Measurements from ENCODE around the gene TNFRSF13B. TPM values are rescaled to one million over a fixed set of nuclear protein-coding genes. Genes with fewer than 3 reads are reported as not detected.
"Not testable (repeated sequence)": the region's sequence is repeated elsewhere in the genome, so short reads cannot be mapped to it uniquely, and the experiment has no call there.

TNFRSF13B gene
- total RNA-seq, 1 donor from 2014 or later: 342 TPM

DNA sequence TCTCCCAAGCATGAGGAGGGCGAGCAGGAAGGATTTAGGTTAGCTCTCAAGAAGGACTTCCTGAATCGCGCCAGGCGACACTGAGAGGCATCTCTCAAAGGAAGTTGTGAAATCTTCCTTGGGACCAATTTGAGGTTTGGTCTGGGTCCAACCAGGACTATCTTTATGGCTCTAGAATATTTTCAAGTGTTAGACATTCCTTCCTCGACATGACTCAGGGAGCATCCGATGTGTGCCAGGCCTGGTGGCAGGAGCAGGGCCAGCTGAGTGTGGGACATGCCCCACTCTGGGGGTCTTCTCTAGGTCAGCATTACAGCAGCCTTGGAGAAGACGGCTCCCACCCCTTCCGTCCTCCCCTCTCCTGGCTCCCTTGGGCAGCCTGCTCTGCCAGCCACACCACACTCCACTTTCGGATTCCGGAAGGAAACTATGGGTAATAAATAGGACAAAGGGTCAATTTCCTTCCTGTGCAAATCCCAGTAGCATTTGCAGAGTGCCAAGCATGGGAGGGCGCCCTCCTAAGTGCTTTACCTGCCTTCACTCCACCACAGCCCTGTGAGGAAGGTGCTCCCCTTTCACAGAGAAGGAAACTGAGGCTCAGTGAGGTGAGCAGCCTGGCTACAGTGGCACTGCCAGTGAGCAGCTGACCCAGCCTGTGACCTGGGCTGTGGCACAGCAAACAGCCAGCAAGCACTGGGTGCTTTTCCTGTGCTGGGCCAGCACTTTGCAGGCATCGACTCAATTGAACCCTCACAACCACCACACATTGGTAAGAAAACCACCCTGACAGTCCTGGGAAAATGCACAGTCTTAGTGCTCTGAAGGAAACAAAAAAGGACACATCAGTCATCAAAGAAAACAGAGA lies 39.4 kb upstream of the TNFRSF13B start:
- DNase-seq; ATAC-seq (ENCODE audit: low read depth); H3K27me3 Mint-ChIP-seq; H3K36me3 Mint-ChIP-seq (ENCODE audit: low read depth); H3K4me1 Mint-ChIP-seq; intact Hi-C loops (cut with micrococcal nuclease); CTCF ChIA-PET; H3K9me3 Mint-ChIP-seq; POLR2A ChIA-PET; H3K27ac Mint-ChIP-seq; H3K4me3 Mint-ChIP-seq: not testable (repeated sequence)

- H3K27ac Mint-ChIP-seq; DNase-seq; intact Hi-C loops (cut with micrococcal nuclease); H3K4me3 Mint-ChIP-seq; ATAC-seq (ENCODE audit: low read depth); H3K9me3 Mint-ChIP-seq; H3K27me3 Mint-ChIP-seq; CTCF ChIA-PET; H3K4me1 Mint-ChIP-seq; POLR2A ChIA-PET; H3K36me3 Mint-ChIP-seq (ENCODE audit: low read depth): not testable (repeated sequence)
Observed at GRCh38 chr17:17010545-17011034, 38.7 kb upstream of the TNFRSF13B start.

GRCh38 chr17:17009972-17010371 lies 38.1 kb upstream of the TNFRSF13B start:
- H3K27me3 Mint-ChIP-seq; H3K4me1 Mint-ChIP-seq; POLR2A ChIA-PET; DNase-seq; H3K9me3 Mint-ChIP-seq; ATAC-seq (ENCODE audit: low read depth); H3K4me3 Mint-ChIP-seq; CTCF ChIA-PET; H3K27ac Mint-ChIP-seq; H3K36me3 Mint-ChIP-seq (ENCODE audit: low read depth): not testable (repeated sequence)
- intact Hi-C loops (cut with micrococcal nuclease): loop anchor here (10.0 kb wide), 1 partner anchor 225 kb away; the partner anchor contains the start of gene FLCN

GRCh38 chr17:17008621-17009397 lies 36.9 kb upstream of the TNFRSF13B start:
- intact Hi-C loops (cut with micrococcal nuclease): loop anchor here (10.0 kb wide), 1 partner anchor 226 kb away; the partner anchor contains the start of gene FLCN
- H3K4me1 Mint-ChIP-seq; H3K4me3 Mint-ChIP-seq; H3K9me3 Mint-ChIP-seq; POLR2A ChIA-PET; ATAC-seq (ENCODE audit: low read depth); H3K27me3 Mint-ChIP-seq; DNase-seq; H3K27ac Mint-ChIP-seq; CTCF ChIA-PET; H3K36me3 Mint-ChIP-seq (ENCODE audit: low read depth): not testable (repeated sequence)

- intact Hi-C loops (cut with micrococcal nuclease): loop anchor here (10.0 kb wide), 1 partner anchor 227 kb away; the partner anchor contains the start of gene FLCN
- DNase-seq; H3K27me3 Mint-ChIP-seq; H3K9me3 Mint-ChIP-seq; H3K4me3 Mint-ChIP-seq; H3K27ac Mint-ChIP-seq; H3K36me3 Mint-ChIP-seq (ENCODE audit: low read depth); ATAC-seq (ENCODE audit: low read depth); CTCF ChIA-PET; H3K4me1 Mint-ChIP-seq: not testable (repeated sequence)
- POLR2A ChIA-PET: interaction anchor here (0.6 kb wide), 1 partner anchor 116 kb away, joined by 3 read pairs; no protein-coding TSS in a partner anchor
Observed at GRCh38 chr17:17007891-17008290, 36.0 kb upstream of the TNFRSF13B start.

GRCh38 chr17:17004997-17005614 lies 33.2 kb upstream of the TNFRSF13B start:
- intact Hi-C loops (cut with micrococcal nuclease): loop anchor here (5.0 to 10.0 kb wide), 3 partner anchors 107 to 637 kb away; partner anchors contain the start of gene FLCN
- H3K4me1 Mint-ChIP-seq; DNase-seq; H3K27ac Mint-ChIP-seq; H3K4me3 Mint-ChIP-seq; CTCF ChIA-PET; POLR2A ChIA-PET; H3K36me3 Mint-ChIP-seq (ENCODE audit: low read depth); H3K27me3 Mint-ChIP-seq; ATAC-seq (ENCODE audit: low read depth); H3K9me3 Mint-ChIP-seq: not testable (repeated sequence)

GRCh38 chr17:17004251-17004996 lies 32.5 kb upstream of the TNFRSF13B start:
- CTCF ChIA-PET: no interaction called here
- POLR2A ChIA-PET: no interaction called here
- peaks cover 7% of the 10 kb centered on the region for H3K4me1 Mint-ChIP-seq
- H3K27ac Mint-ChIP-seq: no peak overlapping the region
- H3K4me3 Mint-ChIP-seq: no peak overlapping the region
- H3K36me3 Mint-ChIP-seq (ENCODE audit: low read depth): no peaks in the 10 kb centered on the region
- ATAC-seq (ENCODE audit: low read depth) (no peak), DNase-seq (no peak)
- intact Hi-C loops (cut with micrococcal nuclease): loop anchor here (5.0 to 10.0 kb wide), 3 partner anchors 108 to 638 kb away; partner anchors contain the start of gene FLCN
- no peaks in the 10 kb centered on the region for H3K9me3 Mint-ChIP-seq
- no peaks in the 10 kb centered on the region for H3K27me3 Mint-ChIP-seq
- TF ChIP-seq CTCF (IDR thresholded peaks at IDR 0.05): no peak

DNA sequence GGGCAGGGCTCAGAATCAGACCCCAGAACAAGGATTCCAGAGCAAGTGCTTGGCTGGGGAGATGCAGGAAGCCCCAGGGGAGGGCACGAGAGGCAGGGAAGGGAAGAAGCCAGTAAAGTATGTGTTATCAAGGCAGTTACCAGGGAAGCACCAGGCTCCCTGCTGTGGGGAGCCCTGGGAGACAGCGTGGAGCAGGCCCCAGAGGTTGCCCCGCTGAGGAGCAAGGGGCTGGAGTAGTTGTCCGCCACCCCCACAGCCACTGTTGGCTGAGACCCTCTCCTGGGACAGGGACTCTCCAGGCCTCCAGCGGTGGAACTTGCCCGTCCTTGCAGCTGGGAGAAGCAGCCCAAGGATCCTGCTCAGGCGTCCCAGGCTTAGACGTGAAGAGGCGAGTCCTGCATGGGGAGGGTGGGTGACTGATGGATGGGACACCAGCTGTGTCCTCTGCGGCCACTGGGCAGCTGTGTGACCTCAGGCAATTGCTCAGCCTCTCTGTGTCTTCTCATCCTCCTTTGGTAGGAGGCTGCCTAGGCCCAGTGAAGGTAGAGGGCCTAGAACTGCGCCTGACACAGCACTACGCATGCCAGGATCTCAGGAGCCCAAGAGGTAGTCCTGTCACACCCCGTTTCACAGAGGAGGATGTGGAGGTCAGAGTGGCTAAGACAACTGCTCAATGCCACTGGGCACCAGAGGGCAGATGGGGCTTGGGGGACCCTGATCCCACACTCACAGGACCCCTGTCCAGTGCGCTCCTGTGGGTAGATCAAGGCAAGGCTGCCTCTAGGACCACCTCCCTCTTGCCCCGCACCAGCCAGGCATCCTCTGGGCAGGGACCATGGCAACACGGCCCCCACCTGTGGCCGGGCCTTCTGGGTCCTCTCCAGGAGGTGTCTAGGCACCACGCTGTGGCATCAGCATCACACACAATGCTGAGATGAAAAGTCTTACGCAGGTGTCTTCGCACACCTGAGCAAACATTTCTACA lies 31.1 kb upstream of the TNFRSF13B start:
- not testable (repeated sequence) for DNase-seq, H3K9me3 Mint-ChIP-seq
- CTCF ChIA-PET: interaction anchor here (0.7 kb wide), 1 partner anchor 74 kb away, joined by 3 read pairs; no protein-coding TSS in a partner anchor

More for the DNA sequence above, 31.1 kb upstream of the TNFRSF13B start:
- H3K27me3 Mint-ChIP-seq; POLR2A ChIA-PET; H3K4me1 Mint-ChIP-seq; H3K27ac Mint-ChIP-seq; H3K36me3 Mint-ChIP-seq (ENCODE audit: low read depth); H3K4me3 Mint-ChIP-seq; ATAC-seq (ENCODE audit: low read depth): not testable (repeated sequence)
- intact Hi-C loops (cut with micrococcal nuclease): loop anchor here (1.0 to 10.0 kb wide), 4 partner anchors 109 to 639 kb away; partner anchors contain the start of genes FLCN and PLD6
